ENCODE results near the gene RNF5. TPM values are rescaled to one million over a fixed set of nuclear protein-coding genes. Genes with fewer than 3 reads are reported as not detected.

RNF5 gene
- total RNA-seq, result 100 to 1,000 TPM in 2 of 4 donors, 10 to 100 TPM in 2; 61.5 to 118 (median 95.1) TPM
- polyA plus RNA-seq, result 100 to 1,000 TPM in 2 of 3 donors, 10 to 100 TPM in 1; 95.2 to 220 (median 189) TPM

- intact Hi-C loops (cut with DNase I), result loop anchor here (5.0 to 10.0 kb wide), 2 partner anchors 353 to 511 kb away; partner anchors contain the start of genes CSNK2B, HSPA1B and LY6G5B
Measured at GRCh38 chr6:32177788-32178546, at the start of gene RNF5. Gene RNF5, plus strand, starts transcription at chr6:32178405. Its CDS starts 107 bp downstream, at chr6:32178512.

GRCh38 chr6:32128751-32129296 is 49.4 kb upstream of the RNF5 start:
- DNase-seq, result no peak
- peaks cover 0 to 36% (median 31%) of the 10 kb centered on the region in 4 donors for H3K4me1 ChIP-seq
- 88 to 92% methylated on average over 13 of the region's 13 CpGs for WGBS, 2 donors

More at GRCh38 chr6:32177788-32178546, at the start of gene RNF5:
- peaks cover 8 to 35% (median 13%) of the 10 kb centered on the region in 4 donors for H3K36me3 ChIP-seq
- peaks cover 0 to 71% (median 50%) of the 10 kb centered on the region in 4 donors for H3K4me1 ChIP-seq
- DNase-seq, result peak; percentile 99
- no peaks in the 10 kb centered on the region for H3K27me3 ChIP-seq
- H3K4me3 ChIP-seq, result peak within 1 kb of the TSS; percentile 85 to 97 (median 92)
- 1% methylated on average over 33 of the region's 33 CpGs for WGBS, 2 donors
- TF ChIP-seq EP300 (IDR thresholded peaks at IDR 0.05), result peak in 1 of 4 donors; percentile 22
- peak; percentile 53 to 80 (median 59) for TF ChIP-seq POLR2AphosphoS5 (IDR thresholded peaks at IDR 0.05)
- TF ChIP-seq CTCF (IDR thresholded peaks at IDR 0.05), result no peak
- TF ChIP-seq POLR2A (IDR thresholded peaks at IDR 0.05), result peak in 1 of 2 donors; percentile 24
- H3K27ac ChIP-seq, result peak within 1 kb of the TSS; percentile 88 to 96 (median 94)
- no peaks in the 10 kb centered on the region for H3K9me3 ChIP-seq

GRCh38 chr6:32129297-32130088 is 48.7 kb upstream of the RNF5 start:
- peaks cover 0 to 24% (median 12%) of the 10 kb centered on the region in 4 donors for H3K36me3 ChIP-seq
- no peaks in the 10 kb centered on the region for H3K27me3 ChIP-seq
- TF ChIP-seq POLR2AphosphoS5 (IDR thresholded peaks at IDR 0.05) (peak in 2 of 4 donors; percentile 46 to 71), EP300 (IDR thresholded peaks at IDR 0.05) (peak in 1 of 4 donors; percentile 16), CTCF (IDR thresholded peaks at IDR 0.05) (no peak), POLR2A (IDR thresholded peaks at IDR 0.05) (no peak)
- DNase-seq, result peak; percentile 67
- H3K4me3 ChIP-seq, result peak overlapping the region; percentile 62 to 72 (median 67)
- H3K27ac ChIP-seq, result peak overlapping the region; percentile 91 to 94 (median 92)
- H3K4me1 ChIP-seq, result peaks cover 0 to 36% (median 31%) of the 10 kb centered on the region in 4 donors
- intact Hi-C loops (cut with DNase I), result loop anchor here (1.0 to 10.0 kb wide), 3 partner anchors 23 to 225 kb away; partner anchors contain the start of gene ZBTB12
- H3K9me3 ChIP-seq, result no peaks in the 10 kb centered on the region
- 32 to 40% methylated on average over 22 of the region's 22 CpGs for WGBS, 2 donors

More at GRCh38 chr6:32128751-32129296, 49.4 kb upstream of the RNF5 start:
- intact Hi-C loops (cut with DNase I), result loop anchor here (1.0 to 10.0 kb wide), 2 partner anchors 66 to 224 kb away; partner anchors contain the start of gene ZBTB12
- TF ChIP-seq POLR2A (IDR thresholded peaks at IDR 0.05), result no peak
- TF ChIP-seq EP300 (IDR thresholded peaks at IDR 0.05), result no peak
- no peak for TF ChIP-seq POLR2AphosphoS5 (IDR thresholded peaks at IDR 0.05)
- TF ChIP-seq CTCF (IDR thresholded peaks at IDR 0.05), result no peak
- no peaks in the 10 kb centered on the region for H3K27me3 ChIP-seq
- peak overlapping the region; percentile 91 to 94 (median 92) for H3K27ac ChIP-seq
- no peaks in the 10 kb centered on the region for H3K9me3 ChIP-seq
- peaks cover 0 to 31% (median 18%) of the 10 kb centered on the region in 4 donors for H3K36me3 ChIP-seq
- H3K4me3 ChIP-seq, result peak overlapping the region in 3 of 4 donors; percentile 68 to 92 (median 77)

- intact Hi-C loops (cut with DNase I), result loop anchor here (1.0 kb wide), 1 partner anchor 17 kb away; no protein-coding TSS in a partner anchor
- Histone ChIP-seq H3K4me3 (no peak overlapping the region), H3K9me3 (no peaks in the 10 kb centered on the region), H3K36me3 (peaks cover 0 to 4% (median 0%) of the 10 kb centered on the region in 4 donors), H3K4me1 (peaks cover 0 to 31% (median 26%) of the 10 kb centered on the region in 4 donors), H3K27ac (no peak overlapping the region), H3K27me3 (no peaks in the 10 kb centered on the region)
- peak; percentile 28 for DNase-seq
- WGBS, 2 donors, result 89 to 94% methylated on average over 14 of the region's 14 CpGs
- TF ChIP-seq POLR2A (IDR thresholded peaks at IDR 0.05), result no peak
- TF ChIP-seq CTCF (IDR thresholded peaks at IDR 0.05), result no peak
- no peak for TF ChIP-seq POLR2AphosphoS5 (IDR thresholded peaks at IDR 0.05)
- TF ChIP-seq EP300 (IDR thresholded peaks at IDR 0.05), result no peak
Measured at GRCh38 chr6:32131439-32131948, 46.7 kb upstream of the RNF5 start.

All from sigmoid colon (tissue), 7 donors.